Measurements from ENCODE around the gene MRPL43. TPM values are rescaled to one million over a fixed set of nuclear protein-coding genes. Genes with fewer than 3 reads are reported as not detected.
A peak's percentile ranks its signal among the peaks of the same experiment; 100 is the strongest.

Gene MRPL43
- polyA plus RNA-seq, 10 donors, result 56.1 to 74.6 (median 65.6) TPM

GRCh38 chr10:101021692-101022251, 34.5 kb upstream of the MRPL43 start:
- no peak for DNase-seq

- no peak for DNase-seq
Measured at GRCh38 chr10:101021239-101021638, 33.9 kb upstream of the MRPL43 start.

- DNase-seq, result no peak
Measured at GRCh38 chr10:101020427-101021075, 33.3 kb upstream of the MRPL43 start.

GRCh38 chr10:101019440-101019703, 32.1 kb upstream of the MRPL43 start:
- DNase-seq, result no peak

GRCh38 chr10:101018600-101019439, 31.5 kb upstream of the MRPL43 start:
- DNase-seq, result peak in 2 of 3 donors; percentile 70 to 87

GRCh38 chr10:101018118-101018599, 30.9 kb upstream of the MRPL43 start:
- DNase-seq, result peak in 1 of 3 donors; percentile 49

GRCh38 chr10:101016814-101017213, 29.5 kb upstream of the MRPL43 start:
- DNase-seq, result no peak

GRCh38 chr10:101015582-101015973, 28.3 kb upstream of the MRPL43 start:
- no peak for DNase-seq

- no peak for DNase-seq
Measured at GRCh38 chr10:101014966-101015581, 27.8 kb upstream of the MRPL43 start.

- DNase-seq, result peak in 2 of 3 donors; percentile 79 to 82
Measured at GRCh38 chr10:101014230-101014884, 27.1 kb upstream of the MRPL43 start.

GRCh38 chr10:101013365-101013825, 26.1 kb upstream of the MRPL43 start:
- DNase-seq, result no peak

GRCh38 chr10:101012525-101013364, 25.4 kb upstream of the MRPL43 start:
- DNase-seq, result peak; percentile 80 to 89 (median 89)

GRCh38 chr10:101011517-101012423, 24.5 kb upstream of the MRPL43 start:
- no peak for DNase-seq

- no peak for DNase-seq
Measured at GRCh38 chr10:101010329-101010728, 23.0 kb upstream of the MRPL43 start.

- DNase-seq, result no peak
Measured at GRCh38 chr10:101008823-101009423, 21.6 kb upstream of the MRPL43 start.

- DNase-seq, result no peak
Measured at GRCh38 chr10:101007915-101008822, 20.9 kb upstream of the MRPL43 start.

GRCh38 chr10:101007099-101007711, 19.9 kb upstream of the MRPL43 start:
- DNase-seq, result no peak
